GM21723 (cell line): ENCODE data around the gene TCFL5.
"Not testable (repeated sequence)": the region's sequence is repeated elsewhere in the genome, so short reads cannot be mapped to it uniquely, and the experiment has no call there.

Experiments
- ATAC-seq: cut with Tn5 transposase; IDR thresholded peaks from one replicate; pipeline ENCODE4 v1.9.1; 2021; ENCODE audit warnings: mild to moderate bottlenecking, moderate library complexity; ENCODE audit not compliant: unreplicated experiment

Gene TCFL5

GRCh38 chr20:62858058-62858830 lies 3.4 kb downstream of the TCFL5 start:
- ATAC-seq, result no peak

- no peak for ATAC-seq
Measured at GRCh38 chr20:62856931-62857619, 4.5 kb downstream of the TCFL5 start.

- no peak for ATAC-seq
Measured at GRCh38 chr20:62855120-62855519, 6.5 kb downstream of the TCFL5 start.

GRCh38 chr20:62854121-62854520 lies 7.5 kb downstream of the TCFL5 start:
- no peak for ATAC-seq

- not testable (repeated sequence) for ATAC-seq
Measured at GRCh38 chr20:62853304-62853703, 8.3 kb downstream of the TCFL5 start.

- no peak for ATAC-seq
Measured at GRCh38 chr20:62852841-62853240, 8.8 kb downstream of the TCFL5 start.

GRCh38 chr20:62852196-62852595 lies 9.4 kb downstream of the TCFL5 start:
- no peak for ATAC-seq

GRCh38 chr20:62850333-62850974 lies 11.2 kb downstream of the TCFL5 start:
- ATAC-seq, result no peak

- no peak for ATAC-seq
Measured at GRCh38 chr20:62849431-62849830, 12.2 kb downstream of the TCFL5 start.

GRCh38 chr20:62848917-62849316 lies 12.7 kb downstream of the TCFL5 start:
- ATAC-seq, result not testable (repeated sequence)

GRCh38 chr20:62846166-62846890 lies 15.3 kb downstream of the TCFL5 start:
- no peak for ATAC-seq

- ATAC-seq, result no peak
Measured at GRCh38 chr20:62845416-62846160, 16.0 kb downstream of the TCFL5 start.

GRCh38 chr20:62844182-62844581 lies 17.4 kb downstream of the TCFL5 start:
- ATAC-seq, result no peak

- no peak for ATAC-seq
Measured at GRCh38 chr20:62843656-62844055, 18.0 kb downstream of the TCFL5 start.

- ATAC-seq, result no peak
Measured at GRCh38 chr20:62841705-62842212, 19.9 kb downstream of the TCFL5 start.

- no peak for ATAC-seq
Measured at GRCh38 chr20:62840244-62841197, 21.1 kb downstream of the TCFL5 start.

- no peak for ATAC-seq
Measured at GRCh38 chr20:62839816-62840215, 21.8 kb downstream of the TCFL5 start.

- ATAC-seq, result no peak
Measured at GRCh38 chr20:62839261-62839660, 22.4 kb downstream of the TCFL5 start.
